IPS DF 6.9 (cell line): Measurements from ENCODE around the gene CHI3L2.

Source experiments
- DNase-seq: peaks from one replicate; pipeline ENCODE4 v3.0.0-alpha.2; 2013; ENCODE audit warnings: low read depth, low spot score
- H3K27ac ChIP-seq: one replicate; pipeline ENCODE4 v1.5.1; 2013; ENCODE audit warnings: low read length, control low read depth
- H3K27me3 ChIP-seq: 2 replicates; pipeline ENCODE4 v1.6.1; 2013; ENCODE audit warnings: mild to moderate bottlenecking, low read length; ENCODE audit not compliant: control insufficient read depth, insufficient read depth
- H3K36me3 ChIP-seq: 2 replicates; pipeline ENCODE4 v1.6.1; 2013; ENCODE audit warnings: low read length; ENCODE audit not compliant: control insufficient read depth, insufficient read depth
- H3K4me1 ChIP-seq: 2 replicates; pipeline ENCODE4 v1.6.1; 2013; ENCODE audit warnings: low read length; ENCODE audit not compliant: control insufficient read depth, insufficient read depth
- H3K4me3 ChIP-seq: 2 replicates; pipeline ENCODE4 v1.5.1; 2013; ENCODE audit warnings: mild to moderate bottlenecking, low read length
- H3K9me3 ChIP-seq: 2 replicates; pipeline ENCODE4 v1.6.1; 2013; ENCODE audit warnings: low read length, inconsistent platforms; ENCODE audit not compliant: control insufficient read depth, insufficient read depth
- WGBS: extraction: QIAGEN DNeasy Blood & Tissue Kit; methylation state at CpG from one replicate; pipeline ENCODE4 v1.1.7; 2013; ENCODE audit warnings: mixed read lengths, missing lambda C conversion rate; ENCODE audit not compliant: insufficient read length, insufficient coverage; 5-methylcytosine and 5-hydroxymethylcytosine counted together

The CHI3L2 gene

DNA sequence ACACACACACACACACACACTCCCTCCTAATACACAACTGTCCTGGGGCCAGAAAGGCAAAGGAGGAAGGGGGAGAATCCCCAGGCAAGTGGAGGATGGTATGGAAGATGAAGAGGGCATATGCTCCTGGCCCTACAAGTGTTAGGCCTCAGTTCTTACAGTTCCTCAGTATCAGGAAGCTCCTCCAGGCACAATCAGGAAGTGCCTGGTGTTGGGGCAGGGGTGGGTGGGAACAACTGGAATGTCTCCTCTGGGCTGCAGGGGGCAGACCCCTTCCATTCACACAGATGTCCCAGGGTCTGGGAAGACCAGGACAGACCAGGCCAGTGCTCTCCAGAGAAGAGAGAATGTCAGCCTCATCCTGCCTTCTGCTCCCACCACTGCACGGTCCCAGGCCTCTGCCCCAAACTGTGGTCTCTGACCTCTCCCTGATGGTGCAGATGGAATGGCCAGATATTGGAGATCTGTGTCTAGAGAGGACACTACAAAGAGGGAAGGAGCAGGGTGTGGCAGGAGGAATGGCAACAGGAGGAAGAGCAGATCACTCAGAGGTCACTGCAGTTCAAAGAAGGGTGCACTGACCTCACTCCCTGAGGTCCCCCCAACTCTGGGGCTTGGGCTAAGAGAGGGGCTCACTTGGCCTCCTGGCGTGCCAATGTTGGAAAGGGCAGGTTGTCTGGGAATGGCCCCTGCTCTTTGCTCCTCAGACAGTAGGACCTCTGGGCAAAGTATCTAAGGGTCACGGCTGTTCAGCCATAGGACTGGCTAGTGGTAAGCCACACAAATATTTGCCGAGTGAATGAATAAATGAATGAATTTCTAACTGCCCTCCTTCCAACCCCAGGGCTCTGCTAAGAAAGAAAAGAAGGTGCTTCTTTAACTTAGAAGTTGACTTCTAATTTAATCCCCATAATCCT, 24.5 kb upstream of the CHI3L2 start:
- Histone ChIP-seq H3K4me3 (no peak overlapping the region), H3K27me3 (no peaks in the 10 kb centered on the region), H3K36me3 (no peaks in the 10 kb centered on the region), H3K9me3 (no peaks in the 10 kb centered on the region), H3K4me1 (no peaks in the 10 kb centered on the region), H3K27ac (no peak overlapping the region)
- DNase-seq = no peak
- no CpG with 5 or more reads among the region's 4 CpGs for WGBS

GRCh38 chr1:111203681-111204200, 23.8 kb upstream of the CHI3L2 start:
- no peak for DNase-seq
- Histone ChIP-seq H3K36me3 (no peaks in the 10 kb centered on the region), H3K27me3 (no peaks in the 10 kb centered on the region), H3K9me3 (no peaks in the 10 kb centered on the region), H3K4me1 (no peaks in the 10 kb centered on the region), H3K27ac (no peak overlapping the region), H3K4me3 (no peak overlapping the region)
- no CpG with 5 or more reads among the region's 41 CpGs for WGBS

DNA sequence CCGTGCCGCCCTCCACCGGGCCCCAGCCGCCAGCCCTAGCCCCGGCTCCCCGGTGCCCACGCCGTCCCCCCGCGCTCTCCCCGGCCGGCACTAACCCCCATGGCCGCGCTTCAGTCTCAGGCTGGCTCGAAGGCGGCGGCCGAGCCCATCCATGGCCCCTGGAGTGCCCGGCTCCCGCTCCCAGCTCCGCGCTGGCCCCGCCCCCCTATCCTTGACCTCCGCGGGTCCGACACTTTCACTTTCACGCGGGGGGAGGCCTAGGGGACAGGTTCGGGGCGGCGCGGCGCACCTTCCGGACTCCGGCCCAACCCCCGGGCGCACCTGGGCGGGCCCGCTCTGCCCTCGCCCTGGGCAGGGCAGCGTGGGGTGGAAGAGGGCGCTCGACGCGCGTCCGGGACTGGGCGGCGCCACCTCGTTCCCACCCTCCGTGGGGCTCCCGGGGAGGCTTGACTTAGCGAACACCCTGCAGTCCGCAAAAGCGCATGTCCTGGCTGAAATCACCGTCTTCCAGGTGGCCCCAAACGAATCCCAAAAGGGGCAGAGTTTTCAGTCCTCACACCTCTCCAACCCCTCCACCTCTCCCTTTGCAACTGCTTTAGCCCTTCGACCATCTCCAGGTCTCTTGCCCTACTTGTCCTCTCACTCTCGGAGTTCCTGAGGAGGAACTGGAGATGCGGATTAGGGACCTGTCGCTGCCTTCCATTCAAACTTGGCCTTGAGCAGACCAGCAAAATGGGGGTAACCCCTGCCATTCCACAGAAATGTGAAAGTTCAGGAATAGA, 23.1 kb upstream of the CHI3L2 start:
- Histone ChIP-seq H3K27me3 (no peaks in the 10 kb centered on the region), H3K27ac (no peak overlapping the region), H3K4me3 (no peak overlapping the region), H3K4me1 (no peaks in the 10 kb centered on the region), H3K36me3 (no peaks in the 10 kb centered on the region), H3K9me3 (no peaks in the 10 kb centered on the region)
- DNase-seq = no peak
- WGBS = no CpG with 5 or more reads among the region's 61 CpGs

DNA sequence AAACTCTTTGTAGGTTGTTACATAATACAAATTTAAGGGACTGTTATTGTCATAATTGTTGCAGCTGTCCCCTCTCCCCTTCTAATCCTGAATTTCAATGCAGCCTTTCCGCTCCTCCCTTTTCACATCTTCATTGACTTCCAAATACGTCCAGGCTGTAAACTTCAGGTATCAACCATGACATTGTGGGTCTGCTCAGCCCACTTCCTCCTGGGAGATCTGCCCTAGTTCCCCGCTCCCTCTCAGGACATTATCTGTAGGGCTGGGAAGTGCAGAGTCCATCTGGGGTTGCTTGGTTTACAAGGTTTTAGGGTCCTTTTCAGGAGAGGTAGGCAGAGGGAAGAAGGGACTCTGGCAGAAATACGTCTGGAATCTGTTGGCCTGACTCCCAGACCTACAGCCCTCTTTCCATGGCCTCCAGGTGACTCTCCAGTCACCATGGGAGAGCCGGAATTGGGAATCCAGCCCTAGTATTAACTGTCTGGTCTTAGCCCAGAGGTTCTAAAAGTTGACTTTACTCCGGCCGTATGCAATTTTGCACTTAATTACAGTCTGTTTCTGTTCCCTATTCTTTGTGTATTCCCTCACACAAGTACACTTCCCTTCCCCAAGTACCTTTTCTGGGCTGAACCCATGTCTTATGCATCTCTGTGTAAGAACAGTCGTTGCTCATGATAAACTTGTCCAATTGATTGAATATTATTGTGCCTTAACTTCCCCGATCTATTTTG, 22.4 kb upstream of the CHI3L2 start:
- Histone ChIP-seq H3K4me3 (no peak overlapping the region), H3K4me1 (no peaks in the 10 kb centered on the region)
- WGBS = no CpG with 5 or more reads among the region's 9 CpGs

DNA sequence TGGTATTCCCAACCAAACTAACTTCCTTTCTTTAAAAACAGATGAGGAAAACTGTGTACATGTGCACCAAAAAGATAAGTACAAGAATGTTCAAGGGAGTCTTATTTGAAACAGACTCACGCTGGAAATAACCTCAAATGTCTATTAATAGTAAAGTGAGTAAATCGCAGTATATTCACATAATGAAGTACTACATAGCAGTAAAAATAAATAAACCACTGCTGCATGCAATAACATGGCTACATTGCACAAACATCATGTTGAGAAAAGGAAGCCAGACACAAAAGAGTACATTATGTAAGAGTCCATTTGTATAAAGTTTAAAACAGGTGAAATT, 21.8 kb upstream of the CHI3L2 start:
- DNase-seq = no peak
- Histone ChIP-seq H3K4me3 (no peak overlapping the region), H3K4me1 (no peaks in the 10 kb centered on the region), H3K36me3 (no peaks in the 10 kb centered on the region), H3K27ac (no peak overlapping the region), H3K27me3 (no peaks in the 10 kb centered on the region), H3K9me3 (no peaks in the 10 kb centered on the region)
- no CpG with 5 or more reads among the region's 2 CpGs for WGBS

More for the DNA sequence above, 22.4 kb upstream of the CHI3L2 start:
- no peak for DNase-seq
- no peaks in the 10 kb centered on the region for H3K27me3 ChIP-seq
- H3K36me3 ChIP-seq = no peaks in the 10 kb centered on the region
- no peaks in the 10 kb centered on the region for H3K9me3 ChIP-seq
- no peak overlapping the region for H3K27ac ChIP-seq

- H3K27me3 ChIP-seq = no peaks in the 10 kb centered on the region
- H3K4me3 ChIP-seq = no peak overlapping the region
- no peak for DNase-seq
- no peak overlapping the region for H3K27ac ChIP-seq
- no peaks in the 10 kb centered on the region for H3K4me1 ChIP-seq
- no peaks in the 10 kb centered on the region for H3K9me3 ChIP-seq
- WGBS = no CpG with 5 or more reads among the region's 1 CpG
- H3K36me3 ChIP-seq = no peaks in the 10 kb centered on the region
Observed at GRCh38 chr1:111208921-111209320, 18.6 kb upstream of the CHI3L2 start.

DNA sequence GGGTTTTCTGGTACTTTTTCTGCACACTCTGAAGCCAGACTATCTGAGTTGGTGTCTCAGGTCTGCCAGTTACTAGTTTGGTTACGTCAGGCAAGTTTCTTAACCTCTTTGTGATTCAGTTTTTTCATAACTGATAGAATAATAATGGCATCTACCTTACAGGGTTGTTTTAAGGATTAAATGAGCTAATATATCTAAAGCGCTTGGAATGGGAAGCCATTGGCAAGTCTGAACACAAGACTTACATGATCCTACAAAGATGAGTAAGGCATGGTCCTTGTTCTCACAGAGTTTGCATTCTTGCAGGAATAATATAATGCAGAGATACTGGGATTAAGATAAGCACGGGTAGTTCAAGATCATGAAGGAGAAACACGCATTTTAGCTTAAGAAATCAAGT, 17.9 kb upstream of the CHI3L2 start:
- H3K9me3 ChIP-seq = no peaks in the 10 kb centered on the region
- no peak overlapping the region for H3K4me3 ChIP-seq
- no peaks in the 10 kb centered on the region for H3K4me1 ChIP-seq
- no peaks in the 10 kb centered on the region for H3K27me3 ChIP-seq
- H3K27ac ChIP-seq = no peak overlapping the region
- DNase-seq = no peak
- WGBS = no CpG with 5 or more reads among the region's 4 CpGs
- H3K36me3 ChIP-seq = no peaks in the 10 kb centered on the region

DNA sequence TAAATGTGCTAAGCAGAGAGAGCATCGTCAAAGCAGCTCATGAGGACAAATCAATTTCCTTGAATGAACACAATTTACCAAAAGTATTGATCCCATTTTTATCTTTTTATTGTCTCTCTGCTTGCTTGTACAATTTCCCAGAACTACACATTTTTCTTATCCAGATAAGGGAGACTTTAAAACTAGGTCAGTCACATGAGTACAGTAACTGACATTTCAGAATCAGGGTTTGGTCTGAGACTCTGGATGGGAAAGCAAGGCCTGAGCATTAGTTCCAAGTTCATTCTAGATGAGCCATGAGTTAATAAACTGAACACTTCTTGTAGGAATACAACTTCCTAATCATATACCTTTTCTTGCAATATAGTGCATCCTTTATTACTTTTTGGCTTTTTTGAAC, 15.6 kb upstream of the CHI3L2 start:
- Histone ChIP-seq H3K36me3 (no peaks in the 10 kb centered on the region), H3K9me3 (no peaks in the 10 kb centered on the region), H3K4me1 (no peaks in the 10 kb centered on the region), H3K27me3 (no peaks in the 10 kb centered on the region), H3K27ac (no peak overlapping the region), H3K4me3 (no peak overlapping the region)
- no CpG with 5 or more reads among the region's 1 CpG for WGBS
- DNase-seq = no peak

DNA sequence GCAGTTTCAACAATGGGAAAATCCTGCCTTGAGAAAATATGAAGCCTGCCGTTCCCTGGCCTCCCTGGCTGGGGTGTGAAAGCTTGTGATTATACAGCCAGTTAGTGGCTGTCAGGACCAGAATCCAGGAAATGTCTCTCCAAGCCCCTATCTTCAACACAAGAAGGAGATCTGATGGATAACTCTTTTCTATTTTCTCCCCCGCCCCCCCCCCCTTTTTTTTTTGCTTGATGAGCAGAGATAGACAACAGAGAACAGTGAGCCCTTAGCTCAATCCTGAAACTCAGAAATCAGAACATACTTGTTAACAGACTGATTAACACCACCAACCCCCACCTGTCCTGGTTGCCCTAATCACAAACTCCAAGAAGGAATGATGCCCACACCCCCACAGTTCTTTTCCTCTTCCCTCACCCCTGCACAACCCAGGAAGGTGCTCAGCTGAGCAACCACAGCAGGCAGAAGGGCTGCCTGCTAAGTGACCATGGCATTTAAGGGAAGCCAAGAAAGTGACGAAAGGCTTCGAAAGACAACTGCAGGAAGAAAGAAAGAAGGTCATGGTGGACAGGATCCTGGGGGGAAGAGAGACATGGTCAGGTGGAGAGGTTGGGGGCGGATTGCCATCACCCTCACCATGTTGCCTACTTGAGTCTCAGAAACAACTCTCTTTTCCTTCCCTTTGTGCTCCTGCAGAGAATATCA, 14.7 kb upstream of the CHI3L2 start:
- H3K27ac ChIP-seq = no peak overlapping the region
- no peaks in the 10 kb centered on the region for H3K36me3 ChIP-seq
- no peaks in the 10 kb centered on the region for H3K4me1 ChIP-seq
- no CpG with 5 or more reads among the region's 5 CpGs for WGBS
- DNase-seq = no peak
- H3K9me3 ChIP-seq = no peaks in the 10 kb centered on the region
- H3K27me3 ChIP-seq = no peaks in the 10 kb centered on the region
- no peak overlapping the region for H3K4me3 ChIP-seq

DNA sequence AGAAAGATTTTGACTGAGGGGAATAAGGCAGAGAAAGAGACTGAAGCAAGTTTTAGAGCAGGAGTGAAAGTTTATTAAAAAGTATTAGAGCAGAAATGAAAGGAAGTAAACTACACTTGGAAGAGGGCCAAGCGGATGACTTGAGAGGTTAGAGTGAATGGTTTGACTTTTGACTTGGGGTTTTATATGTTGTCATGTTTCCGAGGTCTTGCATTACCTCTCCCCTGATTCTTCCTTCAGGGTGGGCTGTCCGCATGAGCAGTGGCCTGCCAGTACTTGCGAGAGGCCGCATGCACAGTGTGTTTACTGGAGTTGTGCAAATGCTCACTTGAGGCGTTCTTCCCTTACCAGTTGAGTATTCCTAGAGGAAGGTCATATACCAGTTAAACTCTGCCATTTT, 14.1 kb upstream of the CHI3L2 start:
- DNase-seq = no peak
- no peak overlapping the region for H3K27ac ChIP-seq
- no peaks in the 10 kb centered on the region for H3K9me3 ChIP-seq
- no peaks in the 10 kb centered on the region for H3K4me1 ChIP-seq
- WGBS = no CpG with 5 or more reads among the region's 6 CpGs
- H3K27me3 ChIP-seq = no peaks in the 10 kb centered on the region
- H3K36me3 ChIP-seq = no peaks in the 10 kb centered on the region
- no peak overlapping the region for H3K4me3 ChIP-seq
